Sigmoid colon (tissue), 4 donors: ENCODE data around the gene PPFIBP1.

ENCODE experiments used
- POLR2A ChIP-seq, 2 donors: fragments of 450-650 bp; IDR thresholded peaks; one replicate each; pipeline ENCODE4 v1.6.1; 2016; ENCODE audit warnings: antibody characterized with exemption in 2 of 2, mild to moderate bottlenecking in 2 of 2, moderate library complexity in 2 of 2
- POLR2AphosphoS5 ChIP-seq, 4 donors: sonication (generic); formaldehyde crosslinking; IDR thresholded peaks; one replicate each; pipeline ENCODE4 v1.6.1; 2017; ENCODE audit warnings: antibody characterized with exemption in 4 of 4

GRCh38 chr12:27583981-27584380, 60.0 kb downstream of the PPFIBP1 start:
- no peak for TF ChIP-seq POLR2A (IDR thresholded peaks at IDR 0.05)
- TF ChIP-seq POLR2AphosphoS5 (IDR thresholded peaks at IDR 0.05), result no peak
